ENCODE results near the gene FOXP3. TPM values are rescaled to one million over a fixed set of nuclear protein-coding genes. Genes with fewer than 3 reads are reported as not detected.

FOXP3 gene
- total and polyA plus RNA-seq, 2 of the 8 experiments (the other 6 are each of a cell fraction or from before 2014, with no cell fraction given): 0.37 to 0.54 TPM

DNA sequence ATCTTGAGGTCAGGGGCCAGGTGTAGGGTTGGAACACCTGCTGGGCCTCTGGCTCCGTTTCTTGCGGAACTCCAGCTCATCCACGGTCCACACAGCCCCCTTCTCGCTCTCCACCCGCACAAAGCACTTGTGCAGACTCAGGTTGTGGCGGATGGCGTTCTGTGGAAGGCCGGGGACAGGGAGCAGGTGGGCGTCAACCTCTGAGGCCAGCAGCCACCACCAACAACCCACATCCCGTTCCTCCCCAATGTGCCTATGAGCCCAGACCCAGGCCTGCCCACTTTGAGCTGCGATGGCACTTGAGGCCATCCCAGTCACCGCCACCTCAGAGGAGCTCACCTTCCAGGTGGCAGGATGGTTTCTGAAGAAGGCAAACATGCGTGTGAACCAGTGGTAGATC, 13.2 kb downstream of the FOXP3 start (continued):
- TF ChIP-seq TAF1 (IDR thresholded peaks at IDR 0.05; ENCODE audit: low read depth, low read length): no peak
- no peak for TF ChIP-seq HDAC6 (IDR thresholded peaks at IDR 0.05; ENCODE audit: low read depth, low read length)

Measured in H1 (cell line).